ENCODE results near the gene ZMYM4.

The ZMYM4 gene

DNA sequence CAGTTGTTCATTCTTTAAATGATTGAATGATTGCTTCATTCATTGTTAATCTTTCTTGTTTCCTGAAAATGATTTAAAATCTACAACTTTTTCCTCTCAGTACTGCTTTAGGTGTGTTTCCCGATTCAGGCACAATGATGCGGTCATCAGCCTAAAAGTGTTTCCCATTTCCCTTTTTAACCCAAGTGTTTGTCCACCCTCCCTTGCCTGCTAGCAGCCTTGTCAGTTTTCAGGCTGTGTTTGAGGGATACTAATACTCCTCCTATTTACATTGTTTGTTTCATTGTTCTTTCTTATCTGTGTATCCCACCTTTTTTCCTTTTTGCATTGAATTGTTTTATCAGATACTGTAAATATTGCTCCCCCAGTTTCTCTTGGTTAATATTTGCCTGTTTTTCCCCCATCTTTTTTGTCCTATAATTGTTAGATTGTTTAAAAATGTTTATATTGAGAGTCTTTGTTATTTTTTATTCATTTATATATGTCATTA lies 157.6 kb downstream of the ZMYM4 start:
- no peaks in the 10 kb centered on the region for H3K27me3 ChIP-seq (ENCODE audit: control insufficient read depth, low read length)
- H4K20me1 ChIP-seq (ENCODE audit: control insufficient read depth, insufficient read depth, low read depth, low read length) = no peaks in the 10 kb centered on the region
- no peak overlapping the region for H3K27ac ChIP-seq (ENCODE audit: low read depth, low read length)
- H3K9me2 ChIP-seq (replicated peaks; ENCODE audit: control insufficient read depth, low read length) = no peaks in the 10 kb centered on the region
- H3K4me1 ChIP-seq (ENCODE audit: control insufficient read depth, low read length) = peaks cover 4% of the 10 kb centered on the region
- H3K9me3 ChIP-seq (ENCODE audit: control insufficient read depth, insufficient read depth, low read length) = no peaks in the 10 kb centered on the region
- H3K79me2 ChIP-seq (ENCODE audit: control insufficient read depth, low read length) = no peaks in the 10 kb centered on the region
- H3K36me3 ChIP-seq (ENCODE audit: control insufficient read depth, low read length) = no peaks in the 10 kb centered on the region; the same call in 1 of the 2 replicates
- 0 out of 2 replicates have a peak, but pooled peaks cover 4% of the 10 kb centered on the region for H3F3A ChIP-seq (ENCODE audit: control insufficient read depth, insufficient read depth)
- no peak overlapping the region for H3K4me3 ChIP-seq (ENCODE audit: low read length)
- TF ChIP-seq, protein P1, sequence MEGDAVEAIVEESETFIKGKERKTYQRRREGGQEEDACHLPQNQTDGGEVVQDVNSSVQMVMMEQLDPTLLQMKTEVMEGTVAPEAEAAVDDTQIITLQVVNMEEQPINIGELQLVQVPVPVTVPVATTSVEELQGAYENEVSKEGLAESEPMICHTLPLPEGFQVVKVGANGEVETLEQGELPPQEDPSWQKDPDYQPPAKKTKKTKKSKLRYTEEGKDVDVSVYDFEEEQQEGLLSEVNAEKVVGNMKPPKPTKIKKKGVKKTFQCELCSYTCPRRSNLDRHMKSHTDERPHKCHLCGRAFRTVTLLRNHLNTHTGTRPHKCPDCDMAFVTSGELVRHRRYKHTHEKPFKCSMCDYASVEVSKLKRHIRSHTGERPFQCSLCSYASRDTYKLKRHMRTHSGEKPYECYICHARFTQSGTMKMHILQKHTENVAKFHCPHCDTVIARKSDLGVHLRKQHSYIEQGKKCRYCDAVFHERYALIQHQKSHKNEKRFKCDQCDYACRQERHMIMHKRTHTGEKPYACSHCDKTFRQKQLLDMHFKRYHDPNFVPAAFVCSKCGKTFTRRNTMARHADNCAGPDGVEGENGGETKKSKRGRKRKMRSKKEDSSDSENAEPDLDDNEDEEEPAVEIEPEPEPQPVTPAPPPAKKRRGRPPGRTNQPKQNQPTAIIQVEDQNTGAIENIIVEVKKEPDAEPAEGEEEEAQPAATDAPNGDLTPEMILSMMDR (IDR thresholded peaks at IDR 0.05; ENCODE audit: low read depth, low read length, poor library complexity, severe bottlenecking) = no peak
- no peak for TF ChIP-seq EZH2phosphoT487 (IDR thresholded peaks at IDR 0.05; ENCODE audit: borderline replicate concordance, low read length)
- no peak overlapping the region for H3K4me2 ChIP-seq (ENCODE audit: low read length)

DNA sequence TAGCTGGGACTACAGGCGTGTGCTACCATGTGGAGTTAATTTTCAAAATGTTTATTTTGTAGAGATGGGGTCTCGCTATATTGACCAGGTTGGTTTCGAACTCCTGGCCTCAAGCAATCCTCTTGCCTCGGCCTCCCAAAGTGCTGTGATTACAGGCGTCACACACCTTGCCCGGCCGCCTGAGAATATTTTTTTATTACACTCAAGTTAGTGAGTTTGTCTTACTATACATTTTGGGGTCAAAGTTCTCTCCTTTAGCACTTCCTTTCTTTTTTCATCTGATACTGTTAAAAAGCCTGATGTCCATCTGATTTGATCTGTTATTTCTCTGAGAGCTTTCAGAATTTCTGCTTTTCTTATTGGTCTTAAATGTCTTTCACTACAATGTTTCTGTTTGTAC lies 159.9 kb downstream of the ZMYM4 start:
- TF ChIP-seq, protein P1 (IDR thresholded peaks at IDR 0.05; ENCODE audit: low read depth, low read length, poor library complexity, severe bottlenecking) = no peak
- no peak for TF ChIP-seq EZH2phosphoT487 (IDR thresholded peaks at IDR 0.05; ENCODE audit: borderline replicate concordance, low read length)
- H3K36me3 ChIP-seq (ENCODE audit: control insufficient read depth, low read length) = peaks cover 3% of the 10 kb centered on the region; the same call in 1 of the 2 replicates
- H3K79me2 ChIP-seq (ENCODE audit: control insufficient read depth, low read length) = no peaks in the 10 kb centered on the region
- no peaks in the 10 kb centered on the region for H4K20me1 ChIP-seq (ENCODE audit: control insufficient read depth, insufficient read depth, low read depth, low read length)
- H3F3A ChIP-seq (ENCODE audit: control insufficient read depth, insufficient read depth) = no peaks in the 10 kb centered on the region
- H3K4me2 ChIP-seq (ENCODE audit: low read length) = no peak overlapping the region
- H3K9me3 ChIP-seq (ENCODE audit: control insufficient read depth, insufficient read depth, low read length) = no peaks in the 10 kb centered on the region
- H3K9me2 ChIP-seq (replicated peaks; ENCODE audit: control insufficient read depth, low read length) = no peaks in the 10 kb centered on the region
- no peaks in the 10 kb centered on the region for H3K27me3 ChIP-seq (ENCODE audit: control insufficient read depth, low read length)
- peaks cover 4% of the 10 kb centered on the region for H3K4me1 ChIP-seq (ENCODE audit: control insufficient read depth, low read length)
- no peak overlapping the region for H3K27ac ChIP-seq (ENCODE audit: low read depth, low read length)
- H3K4me3 ChIP-seq (ENCODE audit: low read length) = no peak overlapping the region

DNA sequence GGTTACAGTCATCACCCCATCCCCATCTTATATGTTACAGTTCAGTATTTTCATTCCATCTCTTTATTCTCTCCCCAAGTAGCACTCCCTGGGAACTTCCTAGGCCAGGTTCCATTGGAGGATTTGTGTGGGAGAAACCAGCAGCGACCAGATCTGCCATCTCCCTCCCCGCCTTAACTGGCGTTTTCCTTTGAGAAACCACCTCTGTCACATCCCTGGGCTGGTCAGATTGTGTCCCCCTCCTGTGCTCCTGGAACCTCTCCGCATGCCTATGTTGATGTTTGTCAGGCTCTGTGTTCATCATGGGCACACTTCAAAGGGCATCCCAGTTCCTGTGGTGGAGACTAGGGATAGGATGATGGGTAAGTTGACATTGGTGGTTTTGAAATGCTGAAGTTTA lies 162.3 kb downstream of the ZMYM4 start:
- no peak for TF ChIP-seq EZH2phosphoT487 (IDR thresholded peaks at IDR 0.05; ENCODE audit: borderline replicate concordance, low read length)
- TF ChIP-seq, protein P1 (IDR thresholded peaks at IDR 0.05; ENCODE audit: low read depth, low read length, poor library complexity, severe bottlenecking) = no peak
- Histone ChIP-seq H4K20me1 (ENCODE audit: control insufficient read depth, insufficient read depth, low read depth, low read length) (no peaks in the 10 kb centered on the region), H3K27ac (ENCODE audit: low read depth, low read length) (no peak overlapping the region), H3K4me1 (ENCODE audit: control insufficient read depth, low read length) (no peaks in the 10 kb centered on the region; the same call in 1 of the 2 replicates), H3K27me3 (ENCODE audit: control insufficient read depth, low read length) (no peaks in the 10 kb centered on the region), H3K79me2 (ENCODE audit: control insufficient read depth, low read length) (no peaks in the 10 kb centered on the region), H3K4me2 (ENCODE audit: low read length) (no peak overlapping the region), H3K36me3 (ENCODE audit: control insufficient read depth, low read length) (peaks cover 3% of the 10 kb centered on the region), H3K4me3 (ENCODE audit: low read length) (no peak overlapping the region), H3F3A (ENCODE audit: control insufficient read depth, insufficient read depth) (no peaks in the 10 kb centered on the region), H3K9me2 (replicated peaks; ENCODE audit: control insufficient read depth, low read length) (no peaks in the 10 kb centered on the region), H3K9me3 (ENCODE audit: control insufficient read depth, insufficient read depth, low read length) (no peaks in the 10 kb centered on the region)
